Thoracic aorta (tissue), 2 donors: Measurements from ENCODE around the gene ADGRG3. TPM values are rescaled to one million over a fixed set of nuclear protein-coding genes. Genes with fewer than 3 reads are reported as not detected.

Source experiments
- ATAC-seq: fragments of 150-250 bp; one replicate; pipeline ENCODE4 v1.8.0; 2017; ENCODE audit warnings: low read depth; ENCODE audit not compliant: insufficient number of reproducible peaks, low FRiP score
- DNase-seq: peaks from one replicate; pipeline ENCODE4 v3.0.0-alpha.2; 2020; ENCODE audit warnings: low spot score
- H3K27ac ChIP-seq, 2 donors: fragments of 200-600 bp; sonication (generic); 1 replicate in 1 of 2; 2 replicates in 1 of 2; pipeline ENCODE4 v1.5.1; 2016; ENCODE audit warnings: mild to moderate bottlenecking in 2 of 2, moderate library complexity in 2 of 2
- H3K27me3 ChIP-seq: fragments of 200-600 bp; sonication (generic); replicated peaks from 2 replicates; pipeline ENCODE4 v1.6.0; 2016; ENCODE audit warnings: mild to moderate bottlenecking; ENCODE audit not compliant: insufficient read depth
- H3K36me3 ChIP-seq: fragments of 200-600 bp; sonication (generic); one replicate; pipeline ENCODE4 v1.5.1; 2016
- H3K4me1 ChIP-seq, 2 donors: fragments of 200-600 bp; sonication (generic); 1 replicate in 1 of 2; 2 replicates in 1 of 2; pipeline versions ENCODE4 v1.5.1 to v1.6.0; 2016; ENCODE audit warnings: low read depth in 2 of 2, mild to moderate bottlenecking in 1 of 2; ENCODE audit not compliant: control insufficient read depth in 1 of 2
- H3K4me3 ChIP-seq: fragments of 200-600 bp; sonication (generic); 2 replicates; pipeline ENCODE4 v1.5.1; 2016; ENCODE audit warnings: mild to moderate bottlenecking
- H3K9me3 ChIP-seq: fragments of 200-600 bp; sonication (generic); 2 replicates; pipeline ENCODE4 v1.5.1; 2016
- CTCF ChIP-seq: fragments of 200-600 bp; sonication (generic); IDR thresholded peaks from one replicate; pipeline ENCODE4 v1.5.1; 2019; ENCODE audit warnings: antibody characterized with exemption
- total RNA-seq, 2 donors: library from RNA; depleted of rRNA; stranded (reverse); fragments of >200 nt; gene quantifications; one replicate each; pipeline versions ENCODE4 v1.1.0 to v1.2.3, GENCODE V29; 2016

The ADGRG3 gene
- total RNA-seq, 2 donors from 2014 or later: 0.41 to 5.1 TPM

GRCh38 chr16:57679016-57679415 lies 10.9 kb downstream of the ADGRG3 start:
- Histone ChIP-seq H3K27ac (no peak overlapping the region), H3K36me3 (no peaks in the 10 kb centered on the region), H3K27me3 (no peaks in the 10 kb centered on the region), H3K4me3 (no peak overlapping the region), H3K4me1 (no peaks in the 10 kb centered on the region), H3K9me3 (no peaks in the 10 kb centered on the region)
- DNase-seq (no peak), ATAC-seq (no peak)
- no peak for TF ChIP-seq CTCF

- H3K27me3 ChIP-seq: no peaks in the 10 kb centered on the region
- no peaks in the 10 kb centered on the region for H3K9me3 ChIP-seq
- no peak for TF ChIP-seq CTCF
- H3K4me1 ChIP-seq: no peaks in the 10 kb centered on the region
- no peak overlapping the region for H3K27ac ChIP-seq
- DNase-seq (no peak), ATAC-seq (no peak)
- H3K36me3 ChIP-seq: no peaks in the 10 kb centered on the region
- H3K4me3 ChIP-seq: no peak overlapping the region
Measured at GRCh38 chr16:57679767-57680482, 11.8 kb downstream of the ADGRG3 start.

GRCh38 chr16:57680842-57681375 lies 12.8 kb downstream of the ADGRG3 start:
- DNase-seq: no peak
- H3K36me3 ChIP-seq: no peaks in the 10 kb centered on the region
- no peaks in the 10 kb centered on the region for H3K4me1 ChIP-seq
- no peaks in the 10 kb centered on the region for H3K27me3 ChIP-seq
- no peak for TF ChIP-seq CTCF
- no peaks in the 10 kb centered on the region for H3K9me3 ChIP-seq
- no peak overlapping the region for H3K27ac ChIP-seq
- no peak overlapping the region for H3K4me3 ChIP-seq
- no peak for ATAC-seq

- no peaks in the 10 kb centered on the region for H3K9me3 ChIP-seq
- DNase-seq (no peak), ATAC-seq (no peak)
- H3K4me1 ChIP-seq: no peaks in the 10 kb centered on the region
- no peak for TF ChIP-seq CTCF
- no peaks in the 10 kb centered on the region for H3K36me3 ChIP-seq
- H3K27ac ChIP-seq: no peak overlapping the region
- no peak overlapping the region for H3K4me3 ChIP-seq
- H3K27me3 ChIP-seq: no peaks in the 10 kb centered on the region
Measured at GRCh38 chr16:57681950-57682728, 14.0 kb downstream of the ADGRG3 start.
